Breast epithelium (tissue), 4 donors: Measurements from ENCODE around the gene GCNT4. TPM values are rescaled to one million over a fixed set of nuclear protein-coding genes. Genes with fewer than 3 reads are reported as not detected.

ENCODE experiments used
- DNase-seq, 2 donors: peaks; one replicate each; pipeline ENCODE4 v3.0.0-alpha.2; 2019; ENCODE audit warnings: low spot score in 2 of 2
- H3K27ac ChIP-seq, 2 donors: fragments of 200-600 bp; sonication (generic) in 1 of 2; one replicate each; pipeline ENCODE4 v1.5.1; 2016 to 2019; ENCODE audit warnings: mild to moderate bottlenecking in 1 of 2
- H3K27me3 ChIP-seq, 2 donors: fragments of 200-600 bp; sonication (generic) in 1 of 2; one replicate each; pipeline versions ENCODE4 v1.5.1 to v1.6.0; 2017 to 2019; ENCODE audit warnings: control low read depth in 1 of 2, mild to moderate bottlenecking in 1 of 2
- H3K36me3 ChIP-seq: fragments of 200-600 bp; one replicate; pipeline ENCODE4 v1.5.1; 2019
- H3K4me1 ChIP-seq, 2 donors: fragments of 200-600 bp; sonication (generic); one replicate each; pipeline ENCODE4 v1.5.1; 2016 to 2019; ENCODE audit warnings: control low read depth in 1 of 2
- H3K4me3 ChIP-seq, 3 donors: fragments of 200-600 bp; sonication (generic); 1 replicate in 2 of 3; 2 replicates in 1 of 3; pipeline ENCODE4 v1.5.1; 2016 to 2019; ENCODE audit warnings: mild to moderate bottlenecking in 3 of 3, moderate library complexity in 2 of 3
- H3K9me3 ChIP-seq, 2 donors: fragments of 200-600 bp; sonication (generic) in 1 of 2; one replicate each; pipeline ENCODE4 v1.5.1; 2016 to 2019; ENCODE audit warnings: control low read depth in 1 of 2
- POLR2A ChIP-seq: fragments of 450-650 bp; IDR thresholded peaks from one replicate; pipeline ENCODE4 v1.6.1; 2016; ENCODE audit warnings: antibody characterized with exemption, mild to moderate bottlenecking, moderate library complexity
- POLR2AphosphoS5 ChIP-seq, 3 donors: sonication (generic); formaldehyde crosslinking; IDR thresholded peaks; one replicate each; pipeline ENCODE4 v1.6.1; 2017; ENCODE audit warnings: antibody characterized with exemption in 3 of 3
- intact Hi-C: fragments of 100-400 bp; cut with DNase I; formaldehyde crosslinking; loops from one replicate; pipeline ENCODE4 v1.15.1; 2023; ENCODE audit warnings: low total_unique reads
- total RNA-seq, 3 donors: library from RNA; depleted of rRNA; stranded (reverse); fragments of >200 nt; gene quantifications; one replicate each; pipeline ENCODE4 v1.1.0, GENCODE V29; 2016
- TF ChIP-seq, protein P1 (sequence below), 3 donors: fragments of 450-650 bp; IDR thresholded peaks; one replicate each; pipeline ENCODE4 v1.5.1; 2016 to 2017; ENCODE audit warnings: antibody characterized with exemption in 3 of 3, mild to moderate bottlenecking in 3 of 3, moderate library complexity in 3 of 3

Gene GCNT4
- total RNA-seq, 3 donors from 2014 or later, result 1.3 to 2.3 (median 2.3) TPM

DNA sequence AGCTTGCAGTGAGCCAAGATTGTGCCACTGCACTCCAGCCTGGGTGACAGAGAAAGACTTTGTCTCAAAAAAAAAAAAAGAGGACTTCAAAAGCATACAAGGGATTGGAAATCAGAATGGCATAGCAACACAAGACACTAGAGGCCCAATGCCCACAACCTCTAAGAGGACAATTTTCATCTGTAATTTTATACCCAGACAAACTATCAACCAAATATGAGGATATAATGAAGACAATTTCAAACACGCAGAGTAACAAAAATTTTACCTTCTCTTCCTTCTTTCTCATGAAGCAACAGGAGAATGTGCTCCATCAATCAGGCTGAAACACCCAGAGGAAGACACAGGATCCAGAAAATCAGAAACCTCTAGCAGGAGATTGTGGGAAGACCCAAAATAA is 46.8 kb downstream of the GCNT4 start:
- Histone ChIP-seq H3K27ac (no peak overlapping the region), H3K36me3 (no peaks in the 10 kb centered on the region), H3K9me3 (peaks cover 0 to 14% of the 10 kb centered on the region in 2 donors), H3K4me1 (no peaks in the 10 kb centered on the region), H3K4me3 (no peak overlapping the region), H3K27me3 (no peaks in the 10 kb centered on the region)
- TF ChIP-seq, protein P1, sequence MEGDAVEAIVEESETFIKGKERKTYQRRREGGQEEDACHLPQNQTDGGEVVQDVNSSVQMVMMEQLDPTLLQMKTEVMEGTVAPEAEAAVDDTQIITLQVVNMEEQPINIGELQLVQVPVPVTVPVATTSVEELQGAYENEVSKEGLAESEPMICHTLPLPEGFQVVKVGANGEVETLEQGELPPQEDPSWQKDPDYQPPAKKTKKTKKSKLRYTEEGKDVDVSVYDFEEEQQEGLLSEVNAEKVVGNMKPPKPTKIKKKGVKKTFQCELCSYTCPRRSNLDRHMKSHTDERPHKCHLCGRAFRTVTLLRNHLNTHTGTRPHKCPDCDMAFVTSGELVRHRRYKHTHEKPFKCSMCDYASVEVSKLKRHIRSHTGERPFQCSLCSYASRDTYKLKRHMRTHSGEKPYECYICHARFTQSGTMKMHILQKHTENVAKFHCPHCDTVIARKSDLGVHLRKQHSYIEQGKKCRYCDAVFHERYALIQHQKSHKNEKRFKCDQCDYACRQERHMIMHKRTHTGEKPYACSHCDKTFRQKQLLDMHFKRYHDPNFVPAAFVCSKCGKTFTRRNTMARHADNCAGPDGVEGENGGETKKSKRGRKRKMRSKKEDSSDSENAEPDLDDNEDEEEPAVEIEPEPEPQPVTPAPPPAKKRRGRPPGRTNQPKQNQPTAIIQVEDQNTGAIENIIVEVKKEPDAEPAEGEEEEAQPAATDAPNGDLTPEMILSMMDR (IDR thresholded peaks at IDR 0.05), result no peak
- TF ChIP-seq POLR2AphosphoS5 (IDR thresholded peaks at IDR 0.05), result no peak
- no peak for TF ChIP-seq POLR2A
- DNase-seq, result no peak
- intact Hi-C loops, result no loop called here

Other genes with a start within 250 kb of the GCNT4 start
- gene FAM169A, start 186.2 kb downstream of the GCNT4 start, total RNA-seq, result 1 to 10 TPM in 2 of 3 donors, under 1 TPM in 1; 0.64 to 6.3 (median 1.6) TPM
- under 1 TPM; 0.32 to 0.66 (median 0.59) TPM for gene ANKRD31, start 184.3 kb upstream of the GCNT4 start, total RNA-seq